ENCODE measurements around the gene TM9SF2. TPM values are rescaled to one million over a fixed set of nuclear protein-coding genes. Genes with fewer than 3 reads are reported as not detected.

TM9SF2 gene
- total RNA-seq, 1 experiment from 2014 or later: 166 TPM

- DNase-seq (ENCODE audit: low read depth): no peak
Measured at GRCh38 chr13:99577934-99578917, 77.0 kb downstream of the TM9SF2 start.

- DNase-seq (ENCODE audit: low read depth): no peak
Measured at GRCh38 chr13:99580500-99581268, 79.4 kb downstream of the TM9SF2 start.

GRCh38 chr13:99582511-99582910, 81.2 kb downstream of the TM9SF2 start:
- DNase-seq (ENCODE audit: low read depth): no peak

DNA sequence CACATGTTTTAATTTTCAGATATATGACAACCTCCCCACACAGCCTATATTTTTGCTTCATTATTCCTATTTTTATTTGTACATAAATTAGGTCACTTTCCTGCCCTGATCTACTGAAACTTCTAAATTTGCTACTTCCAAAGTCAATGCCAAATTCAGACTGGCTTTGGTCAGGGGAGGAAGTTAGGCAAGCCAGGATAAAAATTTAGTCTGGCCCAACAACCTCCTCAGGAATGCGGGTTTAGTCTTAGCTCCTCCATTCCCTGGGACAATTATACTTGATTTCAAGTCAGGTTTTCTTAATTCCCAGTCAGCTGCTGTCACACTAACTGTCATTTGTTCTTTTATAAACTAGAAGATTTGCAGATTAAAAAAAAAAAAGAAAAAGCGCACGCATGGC, 84.3 kb downstream of the TM9SF2 start:
- no peak for DNase-seq (ENCODE audit: low read depth)

GRCh38 chr13:99587021-99587420, 85.7 kb downstream of the TM9SF2 start:
- DNase-seq (ENCODE audit: low read depth): no peak

- no peak for DNase-seq (ENCODE audit: low read depth)
Measured at GRCh38 chr13:99587893-99588606, 86.8 kb downstream of the TM9SF2 start.

DNA sequence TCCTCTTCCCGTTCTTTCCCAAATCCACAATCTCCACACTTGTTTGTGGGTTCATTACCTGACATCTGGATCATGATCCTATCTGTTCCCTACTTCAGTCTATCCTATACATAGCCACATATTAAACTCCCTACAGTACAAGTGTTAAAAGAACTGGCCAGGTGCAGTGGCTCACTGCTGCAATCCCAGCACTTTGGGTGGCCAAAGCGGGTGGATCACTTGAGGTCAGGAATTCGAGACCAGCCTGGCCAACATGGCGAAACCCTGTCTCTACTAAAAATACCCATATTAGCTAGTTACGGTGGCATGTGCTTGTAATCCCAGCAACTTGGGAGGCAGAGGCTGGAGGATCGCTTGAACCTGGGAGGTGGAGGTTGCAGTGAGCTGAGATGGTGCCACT, 88.3 kb downstream of the TM9SF2 start:
- DNase-seq (ENCODE audit: low read depth): no peak

- no peak for DNase-seq (ENCODE audit: low read depth)
Measured at GRCh38 chr13:99590519-99591011, 89.3 kb downstream of the TM9SF2 start.

GRCh38 chr13:99596180-99596579, 94.9 kb downstream of the TM9SF2 start:
- no peak for DNase-seq (ENCODE audit: low read depth)

GRCh38 chr13:99600318-99600717, 99.0 kb downstream of the TM9SF2 start:
- DNase-seq (ENCODE audit: low read depth): no peak

DNA sequence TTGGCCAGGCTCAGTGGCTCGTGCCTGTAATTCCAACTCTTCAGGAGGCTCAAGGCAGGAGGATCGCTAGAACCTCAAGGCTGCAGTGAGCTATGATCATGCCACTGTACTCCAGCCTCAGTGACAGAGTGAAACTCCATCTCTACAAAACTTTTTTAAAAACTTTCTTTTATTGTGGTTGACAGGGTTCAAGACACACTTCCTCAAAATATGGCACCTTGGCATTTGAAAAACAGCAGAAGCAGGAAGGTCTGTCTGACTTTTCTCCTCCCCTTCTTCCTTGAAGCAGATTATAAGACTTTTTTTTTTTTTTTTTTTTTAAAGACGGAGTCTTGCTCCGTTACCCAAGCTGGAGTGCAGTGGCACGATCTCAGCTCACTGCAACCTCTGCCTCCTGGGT, 100.3 kb downstream of the TM9SF2 start:
- DNase-seq (ENCODE audit: low read depth): no peak

DNA sequence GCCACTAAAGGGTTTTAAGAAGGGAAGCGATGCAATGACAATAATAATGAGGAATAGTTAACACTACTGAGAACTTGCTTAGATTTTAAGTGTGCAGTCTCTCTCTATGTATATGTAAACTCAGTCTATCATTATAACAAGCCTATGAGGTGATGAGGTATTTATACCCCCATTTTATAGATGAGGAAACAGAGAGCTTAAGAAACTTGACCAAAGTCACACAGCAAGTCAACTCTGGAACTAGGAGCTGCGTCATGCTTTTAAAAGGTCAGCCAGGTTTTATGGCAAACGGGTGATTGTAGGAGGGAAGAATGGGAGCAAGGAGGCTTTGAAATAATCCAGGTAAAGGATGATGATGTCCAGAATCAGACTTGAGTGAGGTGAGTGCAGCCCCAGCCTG, 103.4 kb downstream of the TM9SF2 start:
- no peak for DNase-seq (ENCODE audit: low read depth)

GRCh38 chr13:99605420-99606323, 104.4 kb downstream of the TM9SF2 start:
- DNase-seq (ENCODE audit: low read depth): peak; percentile 36

GRCh38 chr13:99606324-99607066, 105.2 kb downstream of the TM9SF2 start, which contains the start of gene CLYBL:
TSS of gene CLYBL (plus strand) at chr13:99606690.
- peak; percentile 78 for DNase-seq (ENCODE audit: low read depth)

GRCh38 chr13:99608345-99608744, 107.1 kb downstream of the TM9SF2 start:
- no peak for DNase-seq (ENCODE audit: low read depth)

DNA sequence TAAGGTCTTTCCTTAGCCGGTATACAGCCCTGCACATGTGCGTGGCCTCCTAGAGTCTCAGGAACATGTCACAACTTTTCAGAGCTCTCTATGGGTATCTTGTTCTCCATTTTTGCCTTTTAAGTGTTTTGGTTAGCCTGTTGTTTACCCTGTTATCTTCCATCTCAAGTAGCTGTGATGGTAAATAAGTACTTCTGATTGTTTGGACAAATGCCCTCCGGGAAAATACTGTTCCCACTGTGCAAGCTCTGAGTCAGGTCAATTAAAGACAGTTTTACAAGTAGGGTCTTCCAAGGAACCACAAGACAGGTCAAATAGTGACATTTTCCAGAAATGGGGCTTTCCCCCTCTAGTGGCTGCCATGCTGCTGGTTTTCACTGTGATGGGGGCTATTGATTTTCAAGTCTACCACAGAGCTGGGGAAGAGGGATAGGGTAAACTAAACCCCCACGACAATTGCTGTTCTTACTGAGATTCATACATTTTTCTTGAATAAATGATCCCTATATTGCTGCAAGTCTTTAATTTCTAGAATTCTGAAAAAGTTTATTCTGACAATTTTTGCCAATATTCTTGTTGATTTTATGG, 109.5 kb downstream of the TM9SF2 start:
- peak; percentile 50 for DNase-seq (ENCODE audit: low read depth)

Data from RPMI7951 (cell line).